Caco-2 (cell line): ENCODE measurements around the gene GCNA. TPM values are rescaled to one million over a fixed set of nuclear protein-coding genes. Genes with fewer than 3 reads are reported as not detected.

ENCODE experiments used
- Bru-seq: library from RNA; stranded (reverse); fragments of 400-500 nt; gene quantifications from one replicate; lab custom pipeline; 2021; lab: Mats Ljungman, UMichigan
- BruChase-seq, 2 experiments: library from RNA; stranded (reverse); fragments of 400-500 nt; gene quantifications; one replicate each; lab custom pipeline; 2021; lab: Mats Ljungman, UMichigan
- BruUV-seq: library from RNA; stranded (reverse); fragments of 400-500 nt; replicated peaks from 2 replicates; lab custom pipeline; 2021; lab: Mats Ljungman, UMichigan
- CTCF ChIA-PET: fragments of 300-600 bp; sonication (Branson Sonifier 250); formaldehyde crosslinking; loops from one replicate; lab custom pipeline; 2022; ENCODE audit warnings: antibody characterized with exemption; lab: Charles Lee
- POLR2A ChIA-PET: fragments of 300-600 bp; sonication (Branson Sonifier 250); formaldehyde crosslinking; loops from one replicate; lab custom pipeline; 2022; ENCODE audit warnings: antibody characterized with exemption; lab: Charles Lee
- DNase-seq, 2 experiments: peaks; one replicate each; pipeline versions ENCODE4 v3.0.0 to v3.0.0-alpha.2; 2020 to 2022
- H3K27me3 ChIP-seq: replicated peaks from 2 replicates; pipeline ENCODE4 v1.6.0; 2011; ENCODE audit warnings: low read length; ENCODE audit not compliant: control insufficient read depth, insufficient read depth
- H3K36me3 ChIP-seq: 2 replicates; pipeline ENCODE4 v1.5.1; 2011; ENCODE audit warnings: low read length; ENCODE audit not compliant: control insufficient read depth, insufficient read depth
- H3K4me1 ChIP-seq: fragments of 250-450 bp; sonication (Bioruptor Pico); 2 replicates; pipeline ENCODE4 v1.5.1; 2020; ENCODE audit warnings: mild to moderate bottlenecking
- H3K4me3 ChIP-seq: 2 replicates; pipeline ENCODE4 v1.5.1; 2011; ENCODE audit warnings: low read depth, mild to moderate bottlenecking, control low read depth, low read length
- H3K9me3 ChIP-seq: fragments of 250-450 bp; sonication (Bioruptor Pico); 2 replicates; pipeline ENCODE4 v1.5.1; 2020; ENCODE audit warnings: mild to moderate bottlenecking, moderate library complexity
- H3K27ac Mint-ChIP-seq: one replicate; pipeline ENCODE4 v1.8.0; 2022; ENCODE audit warnings: mixed read lengths; ENCODE audit not compliant: unreplicated experiment
- H3K27me3 Mint-ChIP-seq: one replicate; pipeline ENCODE4 v1.8.0; 2022; ENCODE audit warnings: mixed read lengths; ENCODE audit not compliant: insufficient read depth, unreplicated experiment
- H3K36me3 Mint-ChIP-seq: one replicate; pipeline ENCODE4 v1.8.0; 2022; ENCODE audit warnings: mild to moderate bottlenecking, mixed read lengths; ENCODE audit not compliant: insufficient read depth, unreplicated experiment
- H3K4me1 Mint-ChIP-seq: one replicate; pipeline ENCODE4 v1.8.0; 2022; ENCODE audit warnings: low read depth, mixed read lengths; ENCODE audit not compliant: unreplicated experiment
- H3K4me3 Mint-ChIP-seq: one replicate; pipeline ENCODE4 v1.8.0; 2022; ENCODE audit warnings: mild to moderate bottlenecking, moderate library complexity, mixed read lengths; ENCODE audit not compliant: unreplicated experiment
- H3K9me3 Mint-ChIP-seq: one replicate; pipeline ENCODE4 v1.8.0; 2022; ENCODE audit warnings: mixed read lengths; ENCODE audit not compliant: unreplicated experiment
- intact Hi-C: fragments of 100-400 bp; cut with micrococcal nuclease; formaldehyde crosslinking; loops from one replicate; pipeline ENCODE4 v1.10.0; 2022; ENCODE audit not compliant: unreplicated experiment
- long read RNA-seq: library from polyadenylated mRNA; stranded (forward); transcript quantifications from one replicate; pipeline ENCODE4 v2.0.0, GENCODE V29; 2022
- total RNA-seq: library from RNA; stranded (reverse); gene quantifications from 2 replicates; pipeline ENCODE4 v1.2.3, GENCODE V29; 2022
- TF ChIP-seq, protein P1 (sequence below), 2 experiments: fragments of 200-600 bp in 1 of 2; IDR thresholded peaks; 1 replicate in 1 of 2; 2 replicates in 1 of 2; pipeline versions ENCODE4 v1.5.1 to v1.8.0; 2011 to 2022; ENCODE audit warnings: antibody characterized with exemption in 1 of 2, control low read depth in 1 of 2, inconsistent platforms in 1 of 2, low read depth in 1 of 2, low read length in 1 of 2, mild to moderate bottlenecking in 1 of 2, moderate library complexity in 1 of 2; ENCODE audit not compliant: insufficient read depth in 1 of 2, severe bottlenecking in 1 of 2, unreplicated experiment in 1 of 2

Gene GCNA, protein sequence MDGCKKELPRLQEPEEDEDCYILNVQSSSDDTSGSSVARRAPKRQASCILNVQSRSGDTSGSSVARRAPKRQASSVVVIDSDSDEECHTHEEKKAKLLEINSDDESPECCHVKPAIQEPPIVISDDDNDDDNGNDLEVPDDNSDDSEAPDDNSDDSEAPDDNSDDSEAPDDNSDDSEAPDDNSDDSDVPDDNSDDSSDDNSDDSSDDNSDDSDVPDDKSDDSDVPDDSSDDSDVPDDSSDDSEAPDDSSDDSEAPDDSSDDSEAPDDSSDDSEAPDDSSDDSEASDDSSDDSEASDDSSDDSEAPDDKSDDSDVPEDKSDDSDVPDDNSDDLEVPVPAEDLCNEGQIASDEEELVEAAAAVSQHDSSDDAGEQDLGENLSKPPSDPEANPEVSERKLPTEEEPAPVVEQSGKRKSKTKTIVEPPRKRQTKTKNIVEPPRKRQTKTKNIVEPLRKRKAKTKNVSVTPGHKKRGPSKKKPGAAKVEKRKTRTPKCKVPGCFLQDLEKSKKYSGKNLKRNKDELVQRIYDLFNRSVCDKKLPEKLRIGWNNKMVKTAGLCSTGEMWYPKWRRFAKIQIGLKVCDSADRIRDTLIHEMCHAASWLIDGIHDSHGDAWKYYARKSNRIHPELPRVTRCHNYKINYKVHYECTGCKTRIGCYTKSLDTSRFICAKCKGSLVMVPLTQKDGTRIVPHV
- total RNA-seq = 2.8 and 3.4 TPM in 2 replicates
- Bru-seq, nascent RNA = percentile 56 among the genes with signal in this experiment
- percentile 56 among the genes with signal in this experiment for BruChase-seq, experiment 1, labeled RNA remaining after a 2-hour chase
- percentile 61 among the genes with signal in this experiment for BruChase-seq, experiment 2, labeled RNA remaining after a 6-hour chase
- long read RNA-seq, partial matches to known transcripts = 0 of 1 reads
- long read RNA-seq, other reads (novel, unspliced or antisense) = 1 of 1 reads

DNA sequence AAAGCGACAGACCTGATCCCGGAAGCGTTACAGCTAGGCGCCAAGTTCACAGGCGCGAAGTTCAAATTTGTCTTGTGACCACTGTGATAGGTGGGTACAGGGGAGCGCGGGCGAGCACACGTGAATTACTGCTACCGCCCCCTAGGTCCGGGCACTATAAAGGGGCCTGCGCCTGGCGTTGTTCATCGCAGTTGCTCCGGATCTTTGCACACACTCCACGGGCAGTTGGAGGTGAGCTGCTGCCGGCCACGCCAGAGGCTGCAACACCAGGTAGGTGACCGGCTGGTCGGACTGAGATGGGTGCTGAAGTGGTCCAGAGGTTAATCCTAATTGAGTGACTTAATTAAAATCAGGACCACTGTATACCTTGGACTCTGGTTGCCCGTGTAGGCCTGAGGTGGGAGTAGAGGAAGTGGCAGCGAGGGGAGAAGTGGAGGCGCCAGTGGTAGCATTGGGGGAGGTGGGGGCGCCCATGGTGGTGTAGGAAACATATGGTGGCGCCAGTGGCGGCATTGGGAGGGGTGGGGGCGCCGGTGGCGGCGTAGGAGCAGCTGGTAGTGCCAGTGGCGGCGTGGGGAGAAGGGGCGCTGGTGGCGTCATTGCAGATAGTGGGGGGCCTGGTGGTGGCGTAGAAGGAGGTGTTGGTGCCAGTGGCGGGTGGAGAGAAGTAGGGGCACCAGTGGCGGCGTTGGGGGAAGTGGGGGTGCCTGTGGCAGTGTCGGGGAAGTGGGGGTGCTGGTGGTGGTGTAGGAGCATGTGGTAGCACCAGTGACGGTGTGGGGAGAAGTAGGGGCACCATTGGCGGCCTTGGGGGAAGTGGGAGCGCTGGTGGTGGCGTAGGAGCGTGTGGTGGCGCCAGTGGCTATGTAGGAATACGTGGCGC is at the start of gene GCNA:
Gene GCNA (plus strand): TSS at position 185 of the 883 bp plus-strand sequence. CDS start 2,385 bp downstream, outside the sequence.
- POLR2A ChIA-PET = no interaction called here
- Histone ChIP-seq H3K27me3 (no peaks in the 10 kb centered on the region), H3K36me3 (no peaks in the 10 kb centered on the region; the same call in 1 of the 2 replicates), H3K9me3 (no peaks in the 10 kb centered on the region), H3K4me1 (no peaks in the 10 kb centered on the region), H3K4me3 (no peak within 1 kb of the TSS)
- BruUV-seq = no TSS peak
- TF ChIP-seq, protein P1, sequence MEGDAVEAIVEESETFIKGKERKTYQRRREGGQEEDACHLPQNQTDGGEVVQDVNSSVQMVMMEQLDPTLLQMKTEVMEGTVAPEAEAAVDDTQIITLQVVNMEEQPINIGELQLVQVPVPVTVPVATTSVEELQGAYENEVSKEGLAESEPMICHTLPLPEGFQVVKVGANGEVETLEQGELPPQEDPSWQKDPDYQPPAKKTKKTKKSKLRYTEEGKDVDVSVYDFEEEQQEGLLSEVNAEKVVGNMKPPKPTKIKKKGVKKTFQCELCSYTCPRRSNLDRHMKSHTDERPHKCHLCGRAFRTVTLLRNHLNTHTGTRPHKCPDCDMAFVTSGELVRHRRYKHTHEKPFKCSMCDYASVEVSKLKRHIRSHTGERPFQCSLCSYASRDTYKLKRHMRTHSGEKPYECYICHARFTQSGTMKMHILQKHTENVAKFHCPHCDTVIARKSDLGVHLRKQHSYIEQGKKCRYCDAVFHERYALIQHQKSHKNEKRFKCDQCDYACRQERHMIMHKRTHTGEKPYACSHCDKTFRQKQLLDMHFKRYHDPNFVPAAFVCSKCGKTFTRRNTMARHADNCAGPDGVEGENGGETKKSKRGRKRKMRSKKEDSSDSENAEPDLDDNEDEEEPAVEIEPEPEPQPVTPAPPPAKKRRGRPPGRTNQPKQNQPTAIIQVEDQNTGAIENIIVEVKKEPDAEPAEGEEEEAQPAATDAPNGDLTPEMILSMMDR (IDR thresholded peaks at IDR 0.05; ENCODE audit: insufficient read depth in 1 of 2, low read depth in 1 of 2, low read length in 1 of 2, severe bottlenecking in 1 of 2, unreplicated experiment in 1 of 2) = no peak
- peak within 1 kb of the TSS; percentile 57 for H3K27ac Mint-ChIP-seq
- H3K9me3 Mint-ChIP-seq = no peaks in the 10 kb centered on the region
- H3K27me3 Mint-ChIP-seq = no peaks in the 10 kb centered on the region
- peaks cover 85% of the 10 kb centered on the region for H3K36me3 Mint-ChIP-seq
- H3K4me1 Mint-ChIP-seq = no peaks in the 10 kb centered on the region
- no peak for DNase-seq
- CTCF ChIA-PET = no interaction called here
- H3K4me3 Mint-ChIP-seq = no peak within 1 kb of the TSS
- intact Hi-C loops = no loop called here

DNA sequence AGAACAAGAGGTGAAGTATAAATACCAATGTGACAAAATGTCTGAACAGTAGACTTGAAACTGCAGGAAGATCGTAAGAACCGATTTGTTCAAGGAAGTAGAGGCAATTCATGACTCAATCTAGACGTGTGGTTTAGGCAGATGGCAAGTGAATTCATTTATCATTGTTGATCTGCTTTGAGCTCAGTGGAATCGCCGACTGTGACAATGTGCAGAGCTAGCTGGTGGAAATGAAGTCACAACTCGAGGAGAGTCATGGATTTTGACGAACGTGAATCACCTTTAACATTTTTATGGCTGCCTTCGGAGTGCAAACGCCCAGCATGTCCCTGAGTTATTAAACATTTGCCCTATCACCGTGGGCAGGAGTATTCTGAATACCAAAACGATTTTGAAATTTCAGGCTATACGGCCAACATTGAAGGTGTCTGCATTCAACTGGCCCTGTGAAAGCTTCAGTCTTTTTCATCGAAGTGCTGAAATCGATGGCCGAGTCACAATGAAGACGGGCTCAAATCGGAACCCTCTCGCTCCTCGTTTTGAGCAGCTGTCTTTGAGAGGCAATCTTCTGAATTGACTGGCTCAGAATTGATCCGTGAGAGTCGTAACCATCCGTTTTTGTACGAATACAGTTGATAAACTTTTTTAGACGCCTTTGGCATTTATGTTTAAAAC is 46.0 kb upstream of the GCNA start:
- peak overlapping the region; percentile 43 for H3K4me3 ChIP-seq
- H3K4me3 Mint-ChIP-seq = peak overlapping the region; percentile 99
- ChIA-PET POLR2A (interaction anchor here (0.7 to 0.9 kb wide), 2 partner anchors 17 to 166 kb away, joined by 4 read pairs; partner anchors contain the start of gene TAF1), CTCF (no interaction called here)
- H3K27ac Mint-ChIP-seq = peak overlapping the region; percentile 99
- no peaks in the 10 kb centered on the region for H3K9me3 Mint-ChIP-seq
- TF ChIP-seq, protein P1 (IDR thresholded peaks at IDR 0.05; ENCODE audit: insufficient read depth in 1 of 2, low read depth in 1 of 2, low read length in 1 of 2, severe bottlenecking in 1 of 2, unreplicated experiment in 1 of 2) = no peak
- H3K4me1 ChIP-seq = peaks cover 7% of the 10 kb centered on the region; the same call in 1 of the 2 replicates
- BruUV-seq = TSS peak; percentile 90
- H3K36me3 Mint-ChIP-seq = peaks cover 27% of the 10 kb centered on the region
- no peaks in the 10 kb centered on the region for H3K27me3 Mint-ChIP-seq
- no peaks in the 10 kb centered on the region; the same call in 1 of the 2 replicates for H3K36me3 ChIP-seq
- intact Hi-C loops = loop anchor here (1.0 to 5.0 kb wide), 2 partner anchors 40 to 165 kb away; partner anchors contain the start of gene TAF1
- H3K9me3 ChIP-seq = no peaks in the 10 kb centered on the region
- no peaks in the 10 kb centered on the region for H3K27me3 ChIP-seq
- DNase-seq = peak in 1 of 2 experiments; percentile 9
- H3K4me1 Mint-ChIP-seq = no peaks in the 10 kb centered on the region
